Measurements from ENCODE around the gene THRB.

GRCh38 chr3:24320601-24321000, 174.0 kb downstream of the THRB start:
- TF ChIP-seq POLR2A (IDR thresholded peaks at IDR 0.05) (no peak), POLR2AphosphoS5 (IDR thresholded peaks at IDR 0.05; ENCODE audit: insufficient read depth in 1 of 2, low read depth in 1 of 2) (no peak), CTCF (IDR thresholded peaks at IDR 0.05) (no peak)

Measured in vagina (tissue), 2 donors.